NCI-H1092 (cell line): Measurements from ENCODE around the gene ZNF394.
"Not testable (repeated sequence)": the region's sequence is repeated elsewhere in the genome, so short reads cannot be mapped to it uniquely, and the experiment has no call there.

ENCODE experiments used
- DNase-seq: peaks from one replicate; lab custom pipeline; 2025; lab: John Stamatoyannopoulos, UW

Gene ZNF394

GRCh38 chr7:99499721-99500636 lies at the start of gene ZNF394:
ZNF394 (minus strand) TSS chr7:99500281; CDS start chr7:99500093, 188 bp downstream.
- DNase-seq, result peak; percentile 94

GRCh38 chr7:99549545-99549944 lies 49.5 kb upstream of the ZNF394 start:
- not testable (repeated sequence) for DNase-seq

DNA sequence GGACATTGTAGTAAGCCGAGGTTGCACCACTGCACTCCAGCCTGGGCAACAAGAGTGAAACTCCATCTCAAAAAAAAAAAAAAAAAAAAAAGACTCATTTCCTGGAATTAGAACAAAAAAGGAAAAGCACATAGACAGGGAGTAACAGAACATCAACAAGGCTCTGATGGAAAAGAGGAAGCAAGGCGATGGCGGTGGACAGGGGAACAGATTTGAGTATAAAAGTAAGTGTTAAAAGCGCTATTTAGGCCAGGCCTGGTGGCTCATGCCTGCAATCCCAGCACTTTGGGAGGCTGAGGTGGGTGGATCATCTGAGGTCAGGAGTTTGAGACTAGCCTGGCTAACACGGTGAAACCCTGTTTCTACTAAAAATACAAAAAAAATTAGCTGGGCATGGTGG lies 45.2 kb upstream of the ZNF394 start:
- not testable (repeated sequence) for DNase-seq

DNA sequence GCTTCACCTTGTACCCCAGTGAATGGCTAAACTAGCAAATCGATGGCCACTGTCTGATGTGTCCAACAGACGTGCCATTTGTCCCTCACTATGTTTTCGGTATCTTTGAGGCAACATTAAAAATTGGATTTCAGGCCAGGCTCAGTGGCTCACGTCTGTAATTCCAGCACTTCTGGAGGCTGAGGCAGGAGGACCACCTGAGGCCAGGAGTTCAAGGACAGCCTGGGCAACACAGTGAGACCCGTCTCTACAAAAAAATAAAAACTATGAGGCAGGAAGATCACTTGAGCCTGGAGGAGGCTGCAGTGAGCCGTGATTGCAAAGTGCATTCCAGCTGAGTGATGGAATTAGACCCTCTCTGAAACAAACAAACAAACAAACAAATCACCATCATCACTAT lies 43.8 kb upstream of the ZNF394 start:
- DNase-seq, result no peak

DNA sequence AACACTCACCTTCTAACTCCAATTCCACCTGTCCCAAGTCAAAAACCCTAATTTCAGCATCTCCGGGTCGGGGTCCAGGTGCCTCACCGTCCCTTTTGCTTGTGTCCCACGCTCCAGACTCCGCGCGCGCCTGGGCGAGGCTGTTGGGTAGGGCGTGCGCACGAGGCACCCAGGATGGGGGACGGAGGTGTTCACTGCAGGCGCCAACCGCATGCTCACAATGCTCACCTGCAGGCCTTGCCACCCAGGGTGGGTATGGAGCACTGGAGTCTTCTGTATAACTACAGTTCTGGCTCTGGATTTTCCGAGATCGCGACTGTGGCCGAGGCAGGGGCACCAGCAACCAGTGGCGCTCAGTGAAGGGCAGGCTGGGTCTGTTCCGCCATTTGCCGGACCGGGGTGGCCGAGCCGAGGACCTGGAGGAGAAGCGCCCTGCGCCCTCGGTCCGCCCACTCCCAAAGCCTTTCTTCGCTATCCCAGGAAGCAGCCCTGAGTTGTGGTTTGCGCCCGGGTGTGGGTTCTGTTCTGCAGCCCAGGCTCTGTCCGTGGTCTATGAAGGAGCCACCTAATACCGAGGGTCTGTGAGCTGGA lies 43.1 kb upstream of the ZNF394 start:
- DNase-seq, result no peak

DNA sequence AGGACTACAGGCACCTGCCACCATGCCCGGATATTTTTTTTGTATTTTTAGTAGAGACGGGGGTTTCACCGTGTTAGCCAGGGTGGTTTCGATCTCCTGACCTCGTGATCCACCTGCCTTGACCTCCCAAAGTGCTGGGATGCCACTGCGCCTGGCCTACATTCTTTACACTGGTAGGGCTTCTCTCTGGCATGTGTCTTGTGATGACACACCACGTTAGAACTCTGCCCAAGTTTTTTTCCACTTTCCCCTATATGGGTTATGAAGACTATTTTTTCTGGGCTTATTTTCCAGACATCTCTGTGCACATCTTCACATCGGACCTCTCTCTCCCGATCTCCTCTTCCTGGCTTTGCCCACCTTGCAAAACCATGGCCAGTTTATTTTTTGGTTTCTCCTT lies 41.1 kb upstream of the ZNF394 start:
- DNase-seq, result no peak

- DNase-seq, result no peak
Observed at GRCh38 chr7:99540542-99540941, 40.5 kb upstream of the ZNF394 start.

GRCh38 chr7:99539213-99539811 lies 39.2 kb upstream of the ZNF394 start:
- DNase-seq, result no peak

DNA sequence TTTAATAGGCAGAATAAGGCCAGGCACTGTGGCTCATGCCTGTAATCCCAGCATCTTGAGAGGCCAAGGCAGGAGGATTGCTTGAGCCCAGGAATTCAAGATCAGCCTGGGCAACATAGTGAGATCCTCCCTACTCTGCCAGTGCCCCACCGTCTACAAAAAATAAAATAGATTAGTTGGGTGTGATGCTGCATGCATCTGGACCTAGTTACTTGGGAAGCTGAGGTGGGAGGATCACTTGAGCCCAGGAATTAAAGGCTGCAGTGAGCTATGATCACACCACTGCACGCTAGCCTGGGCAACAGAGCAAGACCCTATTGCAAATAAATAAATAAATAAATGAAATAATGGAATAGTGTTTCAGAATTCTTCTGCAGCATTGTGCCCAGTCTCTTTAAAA lies 35.6 kb upstream of the ZNF394 start:
- DNase-seq, result no peak

DNA sequence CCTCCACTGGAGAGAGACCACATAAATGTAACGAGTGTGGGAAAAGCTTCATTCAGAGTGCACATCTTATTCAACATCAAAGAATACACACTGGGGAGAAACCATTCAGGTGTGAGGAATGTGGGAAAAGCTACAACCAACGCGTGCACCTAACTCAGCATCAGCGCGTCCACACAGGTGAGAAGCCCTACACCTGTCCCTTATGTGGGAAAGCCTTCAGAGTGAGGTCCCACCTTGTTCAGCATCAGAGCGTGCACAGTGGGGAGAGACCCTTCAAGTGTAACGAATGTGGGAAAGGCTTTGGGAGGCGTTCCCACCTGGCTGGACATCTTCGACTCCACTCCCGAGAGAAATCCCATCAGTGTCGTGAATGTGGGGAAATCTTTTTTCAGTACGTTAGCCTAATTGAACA lies 31.3 kb upstream of the ZNF394 start:
- no peak for DNase-seq

DNA sequence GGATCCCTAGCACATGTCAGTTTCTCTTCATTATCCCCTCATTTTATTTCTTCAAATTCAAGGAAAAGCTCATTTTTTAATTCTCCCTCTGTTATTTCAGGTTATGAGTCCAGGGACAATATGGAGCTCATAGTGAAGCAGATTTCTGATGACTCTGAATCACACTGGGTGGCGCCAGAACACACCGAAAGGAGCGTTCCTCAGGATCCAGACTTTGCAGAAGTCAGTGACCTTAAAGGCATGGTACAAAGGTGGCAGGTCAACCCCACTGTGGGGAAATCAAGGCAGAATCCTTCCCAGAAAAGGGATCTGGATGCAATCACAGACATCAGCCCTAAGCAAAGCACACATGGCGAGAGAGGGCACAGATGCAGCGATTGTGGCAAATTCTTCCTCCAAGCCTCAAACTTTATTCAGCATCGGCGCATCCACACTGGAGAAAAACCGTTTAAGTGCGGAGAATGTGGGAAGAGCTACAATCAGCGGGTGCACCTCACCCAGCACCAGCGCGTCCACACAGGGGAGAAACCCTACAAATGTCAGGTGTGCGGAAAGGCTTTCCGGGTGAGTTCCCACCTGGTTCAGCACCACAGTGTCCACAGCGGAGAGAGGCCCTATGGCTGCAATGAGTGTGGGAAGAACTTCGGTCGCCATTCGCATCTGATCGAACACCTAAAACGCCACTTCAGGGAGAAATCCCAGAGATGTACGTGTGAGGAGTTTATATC lies 25.8 kb upstream of the ZNF394 start:
- no peak for DNase-seq

DNA sequence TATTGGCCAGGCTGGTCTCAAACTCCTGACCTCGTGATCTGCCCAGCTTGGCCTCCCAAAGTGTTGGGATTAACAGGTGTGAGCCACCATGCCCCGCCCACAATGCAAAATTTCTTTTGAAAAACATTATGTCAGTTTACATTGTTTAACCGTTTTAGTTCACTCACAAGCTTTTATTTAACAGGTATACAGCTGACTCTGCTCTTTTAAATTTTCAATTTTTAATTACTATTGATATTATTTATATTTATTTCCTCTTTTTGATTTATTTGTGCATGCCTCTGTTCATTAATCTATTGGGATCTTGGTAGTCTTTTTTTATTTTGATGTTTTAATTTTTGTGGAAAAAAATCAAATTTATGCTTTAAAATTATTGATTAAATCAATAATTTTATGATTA lies 21.3 kb upstream of the ZNF394 start:
- DNase-seq, result no peak

GRCh38 chr7:99514050-99514449 lies 14.0 kb upstream of the ZNF394 start:
- no peak for DNase-seq

- DNase-seq, result no peak
Observed at GRCh38 chr7:99505324-99505662, 5.2 kb upstream of the ZNF394 start.

DNA sequence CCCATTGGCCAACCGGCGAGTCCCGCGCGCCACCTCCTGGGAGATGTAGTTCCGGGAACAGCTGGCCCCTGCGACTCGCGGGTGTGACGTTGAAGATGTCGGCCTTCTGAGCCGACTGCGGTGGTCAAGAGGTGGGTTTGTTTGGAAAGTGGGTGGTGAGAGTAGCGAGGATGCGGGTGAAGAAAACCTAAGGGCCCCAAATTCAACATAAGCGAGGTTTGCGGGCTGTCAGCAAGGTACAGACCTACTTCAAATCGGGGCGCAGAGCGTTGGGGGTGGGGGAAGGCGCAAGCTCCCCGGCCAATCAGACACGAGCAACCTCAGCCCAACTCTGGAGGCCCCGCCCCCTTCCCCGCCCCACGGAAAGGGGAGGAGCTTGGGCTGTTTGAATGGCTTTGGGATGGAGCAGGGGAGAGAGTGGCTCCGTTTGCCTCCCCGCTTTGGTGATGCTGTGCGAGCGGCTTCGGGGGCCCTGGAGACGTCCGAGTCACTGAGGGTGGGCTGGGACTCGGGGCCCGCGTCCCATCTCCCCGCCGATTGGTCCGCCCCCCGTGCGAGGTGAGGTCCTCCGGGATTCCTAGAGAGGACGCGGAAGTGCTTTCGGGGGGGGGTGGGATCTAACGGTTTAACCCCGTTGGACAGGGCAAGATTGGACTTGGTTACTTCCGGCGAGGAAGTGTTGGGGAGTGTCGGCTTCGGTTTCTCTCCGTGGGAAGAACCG lies 4.7 kb upstream of the ZNF394 start, which contains the start of gene ZKSCAN5:
TSS of gene ZKSCAN5 (plus strand) at position 60 of the 721 bp plus-strand sequence. CDS start 1,383 bp downstream, outside the sequence.
- DNase-seq, result peak; percentile 93

GRCh38 chr7:99504281-99504602 lies 4.2 kb upstream of the ZNF394 start:
- peak; percentile 99 for DNase-seq

GRCh38 chr7:99501236-99501635 lies 1.2 kb upstream of the ZNF394 start:
- not testable (repeated sequence) for DNase-seq

GRCh38 chr7:99500637-99501009 lies 542 bp upstream of the ZNF394 start:
- DNase-seq, result no peak

- DNase-seq, result no peak
Observed at GRCh38 chr7:99499371-99499720, 735 bp downstream of the ZNF394 start.

- no peak for DNase-seq
Observed at GRCh38 chr7:99498546-99498944, 1.5 kb downstream of the ZNF394 start.

- no peak for DNase-seq
Observed at GRCh38 chr7:99497766-99498545, 2.1 kb downstream of the ZNF394 start.
